Measurements from ENCODE around the gene SLC25A10.
A peak's percentile ranks its signal among the peaks of the same experiment; 100 is the strongest.
"Not testable (repeated sequence)": the region's sequence is repeated elsewhere in the genome, so short reads cannot be mapped to it uniquely, and the experiment has no call there.

Gene SLC25A10

DNA sequence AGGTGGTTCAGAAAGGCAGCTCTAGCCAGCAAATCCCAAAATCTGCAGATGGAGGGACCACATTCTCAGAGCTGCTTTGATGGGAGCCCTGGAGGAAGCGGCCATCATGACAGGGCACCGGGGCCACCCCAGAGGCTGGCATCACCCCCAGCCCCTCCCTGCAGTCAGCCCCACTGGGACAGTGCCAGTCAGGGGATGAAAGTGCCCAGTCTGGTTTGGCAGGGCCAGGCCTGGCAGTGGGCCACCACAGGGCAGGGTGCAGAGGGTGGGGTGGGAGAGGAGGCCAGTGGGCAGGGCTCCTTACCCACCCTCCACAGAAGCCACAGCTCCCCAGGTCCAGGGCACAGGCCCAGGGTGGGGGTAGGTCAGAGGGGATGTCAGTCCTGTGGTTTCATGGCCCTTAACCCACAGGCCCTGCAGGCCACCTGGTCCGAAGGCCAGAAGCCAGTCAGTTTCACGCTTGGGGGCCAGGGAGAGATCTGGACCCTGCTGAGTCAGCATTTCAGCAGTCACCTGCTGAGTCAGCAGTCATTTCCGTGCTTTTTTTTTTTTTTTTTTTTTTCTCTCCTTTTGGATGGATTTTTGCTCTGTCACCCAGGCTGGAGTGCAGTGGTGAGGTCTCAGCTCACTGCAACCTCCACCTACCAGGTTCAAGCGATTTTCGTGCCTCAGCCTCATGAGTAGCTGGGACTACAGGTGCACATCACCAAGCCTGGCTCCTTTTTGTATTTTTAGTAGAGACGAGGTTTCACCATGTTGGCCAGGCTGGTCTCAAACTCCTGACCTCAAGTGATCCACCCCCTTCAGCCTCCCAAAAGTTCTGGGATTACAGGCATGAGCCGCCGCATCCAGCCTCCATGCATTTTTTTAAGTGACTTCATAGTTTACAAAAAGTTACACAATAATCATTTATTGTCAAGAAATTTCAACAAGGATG lies 10.4 kb downstream of the SLC25A10 start:
- DNase-seq (ENCODE audit: low read depth), result no peak

DNA sequence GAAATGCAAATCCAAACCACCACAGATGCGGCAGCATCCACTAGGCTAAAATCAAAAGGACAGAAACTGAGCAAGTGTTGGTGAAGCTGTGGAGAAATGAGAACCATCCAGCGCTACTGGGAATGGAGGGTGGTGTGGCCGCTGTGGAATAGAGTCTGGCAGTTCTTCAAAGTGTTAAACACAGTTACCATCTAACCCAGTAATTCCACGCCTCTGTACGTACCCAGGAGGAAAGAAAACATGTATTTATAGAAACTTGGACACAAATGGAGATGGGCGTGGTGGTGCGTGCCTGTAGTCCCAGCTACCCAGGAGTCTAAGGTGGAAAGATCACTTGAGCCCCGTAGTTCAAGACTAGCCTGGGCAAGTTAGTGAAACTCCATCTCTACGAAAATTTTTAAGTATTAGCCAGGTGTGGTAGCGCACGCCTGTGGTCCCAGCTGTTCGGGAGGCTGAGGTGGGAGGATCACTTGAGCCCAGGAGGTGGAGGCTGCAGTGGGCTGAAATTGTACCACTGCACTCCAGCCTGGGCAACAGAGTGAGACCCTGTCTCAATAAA lies 11.6 kb downstream of the SLC25A10 start:
- no peak for DNase-seq (ENCODE audit: low read depth)

DNA sequence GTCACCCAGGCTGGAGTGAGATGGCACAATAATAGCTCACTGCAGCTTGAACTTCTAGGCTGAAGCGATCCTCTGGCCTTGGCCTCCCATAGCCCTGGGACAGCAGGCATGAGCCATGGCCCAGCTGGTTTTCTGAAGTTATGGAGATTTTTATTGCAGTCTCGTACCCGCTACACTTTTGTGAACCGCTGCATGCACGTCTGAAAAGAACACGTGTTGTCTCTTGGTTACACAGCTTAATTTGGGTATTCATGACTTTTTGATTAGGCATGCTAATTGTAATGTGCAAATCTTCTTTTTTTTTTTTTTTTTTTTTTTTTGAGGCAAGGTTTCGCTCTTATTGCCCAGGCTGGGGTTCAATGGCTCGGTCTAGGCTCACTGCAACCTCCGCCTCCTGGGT lies 13.4 kb downstream of the SLC25A10 start:
- DNase-seq (ENCODE audit: low read depth), result no peak

GRCh38 chr17:81726004-81726403 lies 13.9 kb downstream of the SLC25A10 start:
- DNase-seq (ENCODE audit: low read depth), result no peak

GRCh38 chr17:81727324-81728031 lies 15.4 kb downstream of the SLC25A10 start:
- DNase-seq (ENCODE audit: low read depth), result no peak

GRCh38 chr17:81733507-81734404 lies 21.7 kb downstream of the SLC25A10 start:
- DNase-seq (ENCODE audit: low read depth), result peak; percentile 47

GRCh38 chr17:81734405-81735263 lies 22.6 kb downstream of the SLC25A10 start:
- DNase-seq (ENCODE audit: low read depth), result no peak

GRCh38 chr17:81735264-81736102 lies 23.4 kb downstream of the SLC25A10 start:
- no peak for DNase-seq (ENCODE audit: low read depth)

- no peak for DNase-seq (ENCODE audit: low read depth)
Measured at GRCh38 chr17:81737947-81738800, 26.1 kb downstream of the SLC25A10 start.

DNA sequence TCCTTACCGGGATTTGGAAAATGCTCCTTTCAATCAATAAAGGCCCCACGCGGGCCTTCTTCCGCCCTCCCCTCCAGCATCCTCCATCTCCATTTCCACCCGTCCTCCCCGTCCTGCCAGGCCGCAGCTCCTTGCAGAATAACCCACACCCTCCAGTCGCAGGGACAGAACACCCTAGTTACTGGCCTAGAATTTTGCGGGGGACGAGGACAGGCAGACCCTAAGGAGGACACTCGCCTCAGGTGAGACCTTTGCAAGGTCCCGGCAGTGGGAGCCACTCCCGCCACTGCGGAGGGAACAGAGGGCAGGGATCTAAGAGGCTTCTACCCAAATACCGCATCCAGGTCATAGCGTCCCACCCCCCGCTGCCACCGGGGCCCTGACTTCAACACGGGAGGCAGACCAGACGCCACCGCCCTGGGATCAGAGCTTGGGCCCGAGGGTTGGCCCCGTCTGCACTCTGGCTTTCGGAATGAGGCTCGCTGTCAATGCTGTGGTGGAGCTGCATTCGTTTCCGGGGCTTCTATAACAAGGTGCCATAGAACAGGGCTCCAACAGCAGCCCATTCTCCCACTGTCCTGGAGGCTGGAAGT lies 26.8 kb downstream of the SLC25A10 start:
- no peak for DNase-seq (ENCODE audit: low read depth)

DNA sequence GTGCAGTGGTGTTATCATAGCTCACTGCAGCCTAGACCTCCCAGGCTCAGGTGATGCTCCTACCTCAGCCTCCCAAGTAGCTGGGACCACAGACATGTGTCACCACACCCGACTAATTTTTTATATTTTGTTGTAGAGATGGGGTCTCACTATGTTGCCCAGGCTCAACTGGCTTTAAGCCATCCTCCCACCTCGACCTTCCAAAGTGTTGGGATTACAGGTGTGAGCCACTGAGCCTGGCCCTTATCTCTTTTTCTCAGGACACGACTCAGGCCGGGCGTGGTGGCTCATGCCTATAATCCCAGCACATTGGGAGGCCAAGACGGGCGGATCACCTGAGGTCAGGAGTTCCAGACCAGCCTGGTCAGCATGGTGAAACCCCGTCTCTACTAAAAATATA lies 27.5 kb downstream of the SLC25A10 start:
- not testable (repeated sequence) for DNase-seq (ENCODE audit: low read depth)

DNA sequence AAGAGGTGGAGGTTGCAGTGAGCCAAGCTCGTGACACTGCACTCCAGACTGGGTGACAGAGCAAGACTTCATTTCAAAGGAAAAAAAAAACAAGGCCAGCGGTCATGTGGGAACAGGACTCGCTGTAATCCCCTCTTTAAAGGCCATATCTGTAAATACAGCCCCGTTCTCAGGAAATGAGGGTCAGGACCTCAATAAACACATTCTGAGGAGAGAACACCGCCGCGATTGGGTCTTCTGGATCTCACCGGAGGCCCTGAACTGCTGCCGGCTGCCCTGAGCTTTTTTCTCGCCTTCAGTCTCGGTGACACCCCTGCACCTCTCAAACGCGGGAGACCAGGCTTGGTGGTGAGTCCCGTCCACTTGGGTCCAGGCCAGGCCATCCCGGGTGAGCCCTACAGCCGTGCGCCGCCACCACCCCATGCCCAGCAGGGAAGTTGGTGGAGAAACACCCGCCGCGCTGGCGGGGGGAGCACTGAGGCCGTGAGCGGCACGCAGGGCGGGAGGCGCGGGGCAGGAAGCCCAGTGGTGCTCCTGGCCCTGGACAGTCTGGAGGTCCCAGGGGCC lies 28.4 kb downstream of the SLC25A10 start:
- no peak for DNase-seq (ENCODE audit: low read depth)

GRCh38 chr17:81741049-81741593 lies 29.0 kb downstream of the SLC25A10 start:
- DNase-seq (ENCODE audit: low read depth), result no peak

DNA sequence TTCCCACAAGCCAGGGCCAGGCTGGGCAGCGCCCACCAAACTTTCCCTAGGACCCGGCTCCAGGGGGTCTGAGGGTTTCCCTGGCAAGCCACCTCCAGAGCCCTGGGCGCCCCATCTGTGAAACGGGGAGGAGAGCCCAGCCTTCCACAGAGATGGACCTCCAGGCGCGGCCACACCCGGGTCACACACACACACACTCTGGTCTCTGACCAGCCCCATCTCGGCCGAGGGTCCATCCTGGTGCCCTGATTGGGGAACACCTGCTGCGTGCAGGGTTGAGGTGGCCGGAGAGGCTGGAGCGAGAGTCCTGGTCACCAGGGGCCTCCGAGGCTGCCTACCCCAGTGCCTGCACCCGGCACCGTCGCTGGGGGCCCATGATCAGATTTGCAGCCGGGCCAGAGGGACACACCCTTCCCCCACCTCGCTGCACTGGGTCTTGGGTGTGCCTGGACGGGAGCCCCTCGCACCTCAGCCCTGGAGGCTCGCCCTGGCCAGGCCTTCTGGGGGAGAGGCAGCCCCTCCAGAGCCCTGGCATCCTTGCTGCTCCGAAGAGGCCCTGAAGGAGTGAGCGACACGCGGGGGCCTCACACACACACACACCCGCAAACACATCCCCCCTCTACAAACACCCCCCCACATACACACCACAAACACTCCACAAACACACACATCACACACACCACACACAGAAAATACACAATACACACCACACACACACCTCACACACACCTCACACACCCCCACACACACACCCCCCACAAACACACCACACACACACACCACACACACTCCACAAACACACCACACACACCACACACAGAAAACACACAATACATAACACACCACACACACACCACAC lies 29.7 kb downstream of the SLC25A10 start:
- no peak for DNase-seq (ENCODE audit: low read depth)
